HG03354 (cell line): ENCODE measurements around the gene MTCL1.

Experiments
- ATAC-seq: cut with Tn5 transposase; IDR thresholded peaks from one replicate; pipeline ENCODE4 v1.9.1; 2021; ENCODE audit warnings: mild to moderate bottlenecking; ENCODE audit not compliant: unreplicated experiment, poor library complexity, severe bottlenecking

The MTCL1 gene

DNA sequence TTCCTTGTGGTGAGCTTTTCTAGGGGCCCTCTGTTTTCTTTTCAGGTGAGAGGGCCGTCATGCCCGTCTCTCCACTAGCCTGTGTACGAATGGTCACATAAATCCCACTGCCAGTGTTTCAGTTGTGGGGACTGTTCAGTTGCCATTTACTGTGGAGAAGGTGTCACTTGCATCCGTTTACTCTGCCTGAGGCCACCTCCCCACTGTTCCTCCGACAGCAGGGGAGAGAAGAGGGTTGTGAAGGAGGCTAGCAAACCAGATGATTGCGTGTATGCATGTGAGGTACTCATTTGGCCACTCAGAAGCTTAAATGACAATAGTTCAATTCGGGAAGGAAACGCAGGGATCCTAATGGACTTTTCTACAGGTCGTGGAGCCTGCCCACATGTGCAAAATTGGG is 3.3 kb downstream of the MTCL1 start:
- ATAC-seq: no peak

DNA sequence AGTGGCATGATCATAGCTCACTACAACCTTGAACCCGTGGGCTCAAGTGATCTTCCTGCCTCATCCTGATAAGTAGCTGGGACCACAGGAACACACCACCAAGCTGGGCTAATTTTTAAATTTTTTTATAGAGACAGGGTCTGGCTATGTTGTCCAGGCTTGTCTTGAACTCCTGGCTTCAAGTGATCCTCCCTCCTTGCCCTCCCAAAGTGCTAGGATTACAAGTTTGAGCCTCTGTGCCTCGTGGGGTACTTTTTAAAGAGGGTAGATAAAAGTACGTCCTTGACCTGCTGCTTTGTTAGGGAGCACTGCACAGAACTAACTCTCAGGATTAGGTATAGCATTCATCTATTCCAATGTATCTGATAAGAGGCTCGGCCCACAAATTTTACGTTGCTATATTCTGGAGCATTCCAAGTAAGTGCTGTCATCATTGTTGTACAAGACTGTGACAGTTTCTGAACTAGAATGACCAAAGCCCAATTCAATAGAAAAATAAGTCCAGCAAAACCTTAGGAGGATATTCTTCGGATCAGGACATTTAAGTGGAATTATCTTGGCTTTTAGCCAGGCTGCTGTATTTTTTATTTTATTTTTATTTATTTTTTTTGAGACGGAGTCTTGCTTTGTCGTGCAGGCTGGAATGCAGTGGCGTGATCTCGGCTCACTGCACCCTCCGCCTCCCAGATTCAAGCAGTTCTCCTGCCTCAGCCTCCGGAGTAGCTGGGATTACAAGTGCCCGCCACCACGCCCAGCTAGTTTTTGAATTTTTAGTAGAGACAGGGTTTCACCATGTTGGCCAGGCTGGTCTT is 4.1 kb downstream of the MTCL1 start:
- no peak for ATAC-seq

DNA sequence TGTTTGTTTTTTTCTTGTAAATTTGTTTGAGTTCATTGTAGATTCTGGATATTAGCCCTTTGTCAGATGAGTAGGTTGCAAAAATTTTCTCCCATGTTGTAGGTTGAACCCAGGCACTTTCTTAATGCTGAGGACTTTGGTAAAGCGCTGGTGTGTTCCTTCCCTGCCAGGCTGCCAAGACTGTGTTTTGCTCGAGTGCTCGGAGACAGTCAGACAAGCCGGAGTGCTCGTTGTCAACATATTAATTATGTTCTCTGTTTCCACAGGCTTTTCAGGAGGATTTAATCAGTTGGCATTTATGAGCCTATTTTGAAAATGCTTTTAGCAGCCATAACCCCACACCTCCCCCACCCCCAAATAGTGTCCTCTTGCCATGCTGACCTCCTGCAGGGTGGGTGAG is 6.4 kb downstream of the MTCL1 start:
- ATAC-seq: no peak

DNA sequence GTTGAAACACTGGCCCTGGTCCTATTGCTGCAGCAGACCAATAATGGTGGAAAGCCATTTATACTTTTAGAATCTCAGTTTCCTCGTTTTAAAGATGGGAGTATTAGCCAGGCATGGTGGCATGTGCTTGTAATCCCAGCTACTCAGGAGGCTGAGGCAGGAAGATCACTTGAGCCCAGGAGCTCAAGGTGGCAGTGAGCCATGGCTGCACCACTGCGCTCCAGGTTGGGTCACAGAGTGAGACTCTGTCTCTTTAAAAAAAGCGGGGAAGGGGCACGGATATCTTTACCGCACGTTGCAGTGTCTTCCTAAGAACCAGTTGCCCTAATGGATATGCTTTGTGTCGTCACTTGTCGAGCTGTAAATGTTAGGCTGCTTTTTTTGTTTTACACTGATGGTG is 8.3 kb downstream of the MTCL1 start:
- ATAC-seq: no peak

DNA sequence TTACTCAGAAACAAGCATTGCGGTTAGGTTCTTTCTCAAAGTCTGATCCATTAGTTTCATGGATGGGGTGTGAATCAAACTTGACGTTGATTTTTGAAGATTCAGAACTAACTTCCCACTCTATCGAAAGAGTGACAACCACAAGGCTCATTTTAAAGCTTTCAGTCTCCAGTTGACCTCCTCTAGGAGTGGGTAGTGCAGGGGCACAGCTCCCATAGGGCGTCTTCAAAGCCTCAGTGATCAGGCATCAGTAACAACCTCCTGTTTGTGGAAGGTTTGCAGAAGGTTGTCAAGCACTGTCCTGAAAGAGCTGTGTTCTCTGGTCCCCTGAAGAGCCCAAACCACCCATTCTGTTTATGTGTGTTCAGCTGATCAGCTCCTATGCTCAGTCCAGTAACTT is 10.2 kb downstream of the MTCL1 start:
- no peak for ATAC-seq

DNA sequence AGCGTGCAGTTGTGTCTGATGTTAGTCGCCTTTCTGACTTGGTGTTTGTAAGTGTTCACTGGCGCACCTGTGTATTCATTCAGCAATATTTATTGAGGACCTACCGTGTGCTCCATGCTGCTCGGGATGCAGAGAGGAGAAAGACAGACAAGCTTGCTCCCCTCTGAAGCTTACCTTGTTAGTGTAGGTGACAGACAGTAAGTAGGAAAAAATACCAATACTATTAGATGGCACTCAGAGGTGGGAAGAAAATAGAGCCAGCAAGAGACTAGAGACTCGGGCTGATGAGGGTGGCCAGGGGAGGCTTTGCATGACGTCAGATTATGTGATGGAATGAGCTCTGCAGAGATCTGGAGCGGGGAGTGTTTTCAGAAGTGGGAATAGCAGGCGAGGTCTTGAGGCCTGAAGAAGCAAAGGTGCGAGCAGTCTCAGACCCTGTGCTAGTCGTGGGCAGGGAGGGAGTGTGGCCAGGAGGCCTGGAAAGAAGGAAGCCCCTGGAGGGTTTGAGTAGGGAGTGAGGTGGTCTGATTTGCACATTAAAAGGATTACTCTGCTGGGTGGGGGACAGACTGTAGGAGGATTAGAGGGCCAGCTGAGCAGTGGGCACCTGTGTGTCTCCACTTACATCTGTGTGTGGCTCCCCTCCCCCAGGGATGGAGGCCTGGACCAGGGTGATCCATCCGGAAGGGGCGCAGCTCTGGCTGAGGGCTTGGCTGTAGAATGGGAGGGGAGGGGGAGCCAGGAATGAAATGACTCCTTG is 11.8 kb downstream of the MTCL1 start:
- ATAC-seq: no peak

DNA sequence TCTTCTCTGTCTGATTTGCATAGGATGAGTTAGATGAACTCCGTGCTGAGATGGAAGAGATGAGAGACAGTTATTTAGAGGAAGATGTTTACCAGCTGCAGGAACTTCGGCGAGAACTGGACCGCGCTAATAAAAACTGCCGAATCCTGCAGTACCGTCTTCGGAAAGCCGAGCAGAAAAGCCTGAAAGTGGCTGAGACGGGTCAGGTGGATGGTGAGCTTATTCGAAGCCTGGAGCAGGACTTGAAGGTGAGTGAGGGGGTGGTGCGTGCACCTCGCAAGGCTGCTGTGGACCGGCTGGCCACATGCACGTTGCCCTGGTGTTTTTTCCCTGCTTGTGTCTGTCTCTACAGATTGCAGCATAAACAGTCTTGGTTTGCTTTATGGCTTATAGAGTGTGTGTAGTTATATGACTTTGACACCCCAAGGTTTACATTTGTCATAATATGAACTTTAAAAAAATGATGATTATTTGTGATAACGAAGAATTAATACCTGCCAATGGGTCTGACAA is 13.1 kb downstream of the MTCL1 start:
- no peak for ATAC-seq

DNA sequence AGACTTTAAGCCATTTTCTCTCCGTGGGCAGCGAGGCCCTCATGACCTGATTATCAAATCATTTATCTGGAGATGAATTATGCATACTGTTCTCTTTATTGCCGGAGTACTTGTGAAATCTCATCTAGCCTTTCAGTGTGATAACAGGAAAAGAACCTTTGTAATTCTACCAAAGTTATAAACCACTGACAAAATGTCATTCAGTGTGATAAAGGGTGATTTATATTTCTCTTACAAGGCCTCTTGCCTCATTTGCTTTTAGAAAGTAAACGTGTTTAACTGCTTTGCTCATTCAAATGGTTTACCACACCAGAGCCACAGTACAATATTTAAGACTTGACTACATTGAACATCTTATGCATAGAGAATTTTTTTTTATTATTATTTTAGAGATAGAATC is 13.8 kb downstream of the MTCL1 start:
- no peak for ATAC-seq

DNA sequence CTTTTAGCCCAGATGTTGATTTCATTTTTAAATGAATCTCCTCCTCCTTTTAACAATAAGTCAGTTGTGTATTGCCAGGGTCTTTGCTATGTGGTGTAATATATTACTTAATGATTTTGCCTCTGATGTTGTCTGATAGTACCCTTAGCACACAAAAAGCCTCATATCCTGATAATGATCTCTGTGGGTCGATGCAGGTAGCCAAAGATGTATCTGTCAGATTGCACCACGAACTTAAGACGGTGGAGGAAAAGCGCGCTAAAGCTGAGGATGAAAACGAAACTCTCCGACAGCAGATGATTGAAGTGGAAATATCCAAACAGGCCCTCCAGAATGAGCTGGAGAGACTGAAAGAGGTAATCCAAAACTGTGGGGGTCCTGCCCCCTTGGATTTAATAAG is 14.8 kb downstream of the MTCL1 start:
- ATAC-seq: no peak

DNA sequence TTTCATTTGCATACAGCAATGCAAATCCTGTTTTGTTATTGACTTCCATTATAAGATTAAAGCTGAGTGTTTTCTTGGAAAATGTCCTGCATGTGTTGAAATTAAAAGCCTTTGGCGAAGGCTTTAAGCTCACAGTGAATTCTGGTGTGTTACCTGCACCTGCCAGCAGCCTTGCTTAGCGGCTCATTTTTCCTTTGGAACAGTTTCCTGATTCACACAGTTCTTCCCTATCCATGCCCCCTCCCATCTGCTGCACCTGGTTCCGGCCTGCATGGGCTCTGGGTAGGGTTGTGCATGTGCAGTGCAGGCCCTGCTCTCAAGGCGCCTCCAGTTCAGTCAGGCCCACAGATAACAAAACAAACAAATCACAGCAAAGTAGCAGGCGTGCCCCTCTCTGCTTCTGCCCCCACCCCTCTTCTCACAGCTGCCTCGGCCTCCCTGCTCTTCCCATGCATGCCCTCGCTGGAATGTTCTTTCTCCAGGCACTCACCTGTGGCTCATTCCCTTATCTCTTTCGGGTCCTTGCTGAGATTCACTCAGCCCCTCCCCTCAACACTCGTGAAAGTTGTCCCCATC is 15.8 kb downstream of the MTCL1 start:
- no peak for ATAC-seq

DNA sequence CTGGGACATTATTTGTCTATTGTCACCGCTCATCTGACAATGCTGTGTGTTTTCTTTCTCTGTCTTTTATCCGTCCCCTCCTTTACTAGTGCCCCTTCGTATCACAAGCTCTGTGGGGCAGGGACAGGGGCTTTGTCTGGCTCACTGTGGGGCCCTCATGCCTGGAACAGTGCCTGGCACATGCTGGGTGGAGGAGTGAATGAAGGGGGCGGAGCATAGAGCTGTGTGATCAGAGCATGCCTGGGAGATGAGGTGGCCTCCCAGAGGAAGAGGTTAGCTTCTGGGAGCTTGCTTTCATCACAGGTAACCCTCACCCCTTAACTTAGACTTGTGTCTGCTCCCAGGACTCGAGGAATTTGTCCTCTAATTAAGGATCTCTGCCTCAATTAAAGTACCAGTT is 16.4 kb downstream of the MTCL1 start:
- ATAC-seq: no peak

DNA sequence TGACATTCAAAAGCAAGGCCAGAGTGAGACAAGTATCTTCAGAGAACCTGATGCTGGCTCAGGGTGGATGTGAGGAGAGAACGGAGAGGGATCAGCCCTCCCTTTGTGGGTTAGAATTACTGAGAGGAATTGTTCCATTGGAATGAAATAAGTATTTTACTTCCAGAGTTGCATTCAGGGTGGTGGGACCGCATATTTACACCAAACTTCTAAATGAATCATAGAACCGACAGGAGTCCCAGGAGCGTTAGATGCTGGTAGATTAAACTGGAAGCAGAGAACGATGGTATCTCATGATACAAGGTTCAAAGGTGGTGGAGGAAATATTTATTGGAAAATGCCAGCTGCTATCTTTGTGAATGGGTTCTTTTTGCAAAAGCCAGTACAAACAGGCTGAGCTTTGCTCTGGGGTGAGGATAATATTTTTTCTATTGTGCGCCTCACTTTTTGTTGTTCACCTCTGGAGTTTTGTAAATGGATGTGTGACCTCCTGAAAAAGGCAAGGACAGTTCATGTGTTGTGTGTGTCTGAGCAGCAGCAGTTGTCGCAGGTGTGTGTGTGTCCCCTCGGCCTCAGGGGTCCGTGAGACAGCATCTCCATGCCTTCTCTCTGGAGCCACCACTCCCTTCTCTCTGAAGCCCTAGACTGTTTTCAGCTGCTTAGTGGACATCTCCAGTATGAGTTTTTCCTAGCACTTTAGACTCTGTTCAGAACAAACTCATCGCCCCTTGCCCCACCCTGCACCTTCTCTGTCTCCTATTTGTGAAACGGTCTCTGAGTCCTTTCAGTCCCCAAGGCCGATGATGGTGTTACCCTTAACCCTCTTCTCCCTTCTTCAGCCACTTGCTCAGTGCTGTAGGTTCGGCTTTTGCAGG is 17.8 kb downstream of the MTCL1 start:
- ATAC-seq: no peak

DNA sequence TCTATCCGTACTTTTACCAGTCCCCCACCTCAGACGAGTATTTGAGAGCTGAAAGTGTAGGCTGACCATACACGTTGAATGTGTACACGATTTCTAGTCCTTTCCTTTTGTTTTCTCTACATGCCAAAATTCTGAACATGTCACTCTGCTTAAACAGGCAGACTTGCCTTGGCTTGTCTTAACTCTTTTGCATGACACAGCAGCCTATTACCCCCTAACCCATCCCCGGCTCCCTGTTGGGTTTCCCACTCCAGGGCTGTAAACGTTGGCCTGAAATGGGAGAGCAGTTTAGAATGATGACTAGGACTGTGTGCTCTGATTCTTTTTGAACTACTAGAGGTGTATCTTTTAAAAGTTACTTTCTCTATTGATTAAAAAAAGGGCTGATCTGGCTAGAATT is 19.1 kb downstream of the MTCL1 start:
- ATAC-seq: no peak

DNA sequence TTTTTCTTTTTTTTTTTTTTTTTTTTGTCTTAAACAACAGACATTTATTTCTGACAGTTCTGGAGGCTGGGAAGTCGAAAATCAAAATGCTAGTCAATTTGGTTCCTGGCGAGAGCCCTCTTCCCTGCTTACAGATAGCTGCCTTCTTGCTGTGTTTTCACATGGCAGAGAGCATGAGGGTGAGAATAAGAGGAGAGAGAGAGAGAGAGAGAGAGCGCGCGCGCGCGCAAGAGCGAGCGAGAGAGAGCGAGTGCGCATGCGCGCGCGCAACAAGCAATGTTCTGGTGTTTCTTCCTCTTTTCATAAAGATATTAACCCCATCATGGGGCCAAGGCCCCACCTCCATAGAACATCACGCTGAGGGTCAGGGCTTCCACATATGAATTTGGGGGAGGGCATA is 20.9 kb downstream of the MTCL1 start:
- ATAC-seq: no peak

DNA sequence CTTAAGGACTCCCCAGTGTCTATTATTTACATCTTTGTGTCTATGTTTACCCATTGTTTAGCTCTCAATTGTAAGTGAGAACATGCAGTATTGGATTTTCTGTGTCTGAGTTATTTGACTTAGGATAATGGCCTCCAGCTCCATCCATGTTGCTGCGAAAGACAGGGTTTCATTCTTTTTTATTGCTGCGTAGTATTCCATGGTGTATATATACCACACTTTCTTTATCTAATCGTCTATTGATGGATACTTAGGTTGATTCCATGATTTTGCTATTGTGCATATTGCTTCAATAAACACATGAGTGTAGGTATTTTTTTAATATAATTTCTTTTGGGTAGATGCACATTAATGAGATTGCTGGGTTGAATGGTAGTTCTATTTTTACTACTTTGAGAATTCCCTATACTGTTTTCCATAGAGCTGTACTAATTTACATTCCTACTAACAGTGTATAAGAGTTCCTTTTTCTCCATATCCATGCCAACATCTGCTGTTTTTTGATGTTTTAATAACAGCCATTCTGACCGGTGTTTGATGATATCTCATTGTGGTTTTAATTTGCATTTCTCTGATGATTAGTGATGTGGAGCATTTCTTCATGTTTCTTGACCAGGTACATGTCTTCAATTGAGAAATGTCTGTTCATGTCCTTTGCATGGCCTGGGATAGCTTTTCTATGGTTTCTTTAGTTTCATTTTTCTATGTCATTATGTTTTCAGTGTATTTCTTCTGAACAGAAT is 21.8 kb downstream of the MTCL1 start:
- no peak for ATAC-seq

DNA sequence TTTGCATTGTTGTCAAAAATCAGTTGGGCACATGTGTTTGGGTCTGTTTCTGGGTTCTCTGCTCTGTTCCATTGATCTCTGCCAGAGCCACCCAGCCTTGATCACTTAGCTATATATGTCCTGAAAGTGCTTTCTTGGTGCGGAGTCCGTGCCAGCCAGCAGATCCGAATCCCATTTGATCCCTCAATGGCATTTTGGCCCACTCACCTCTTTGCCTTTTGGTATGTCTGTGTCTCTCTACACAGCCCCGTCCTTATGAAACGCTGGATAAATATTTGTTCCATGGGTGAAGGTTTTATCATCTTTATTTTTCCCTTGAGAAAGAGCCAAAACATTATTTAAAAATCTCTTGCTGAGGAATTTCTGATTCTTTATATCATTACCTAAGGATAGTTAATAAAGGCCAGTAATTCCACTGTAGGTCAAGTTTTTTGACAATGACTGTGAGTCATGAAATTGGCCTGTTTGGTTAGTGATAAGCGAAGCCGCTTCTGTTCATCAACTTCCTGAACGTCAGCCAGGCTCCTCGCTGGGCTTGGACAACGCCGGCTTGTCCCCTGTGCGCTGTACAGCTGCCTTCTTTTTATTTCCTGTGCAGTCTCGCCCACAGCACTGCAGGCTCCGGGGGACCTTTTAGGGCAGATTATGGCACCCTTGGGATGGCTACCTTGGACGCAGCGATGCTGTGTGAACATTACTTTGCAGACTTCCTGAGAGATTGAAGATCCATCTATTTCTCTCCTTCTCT is 24.9 kb downstream of the MTCL1 start:
- no peak for ATAC-seq

DNA sequence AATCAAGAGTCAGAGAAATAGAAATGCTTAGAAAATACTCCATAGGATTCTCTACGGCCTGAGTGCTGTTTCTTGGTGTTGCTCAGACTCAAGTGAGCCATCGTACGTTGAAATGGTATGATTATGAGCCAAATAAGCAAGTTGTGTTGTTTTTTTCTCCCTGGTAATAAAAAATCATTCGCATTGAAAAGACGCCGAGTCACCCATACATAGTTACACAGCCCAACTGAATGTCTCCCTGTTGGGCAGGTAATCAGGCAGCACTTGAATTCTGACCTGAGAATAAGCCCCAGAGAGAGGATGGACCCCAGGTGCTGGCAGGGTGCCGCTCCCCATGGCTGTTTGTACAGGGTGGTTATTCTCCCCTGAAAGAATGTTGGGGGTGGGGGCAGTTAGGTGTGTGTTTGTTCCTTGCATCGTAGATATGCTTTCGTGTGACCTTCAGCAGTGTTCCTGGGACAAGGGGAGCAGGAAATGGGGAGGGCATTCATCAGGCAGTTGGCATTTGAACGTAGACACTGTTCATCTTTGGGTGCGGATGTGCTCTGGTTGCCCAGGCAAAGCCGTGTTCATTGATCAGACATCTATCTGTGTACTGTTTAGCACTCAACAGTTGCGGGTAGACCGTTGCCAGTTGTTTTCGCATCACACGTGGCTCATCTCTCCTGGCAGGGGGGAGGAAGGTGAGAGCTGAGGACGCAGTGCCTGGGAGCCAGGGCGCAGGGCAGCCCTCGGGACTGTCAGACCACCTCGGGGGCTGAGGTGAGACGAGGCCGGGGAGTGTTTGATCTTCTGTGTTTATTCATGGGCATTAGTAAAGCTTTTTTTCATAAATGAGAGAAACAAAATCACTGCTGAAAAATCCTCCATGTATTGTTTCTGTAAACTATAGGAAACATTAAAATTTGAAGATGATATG is 27.3 kb downstream of the MTCL1 start:
- ATAC-seq: no peak

DNA sequence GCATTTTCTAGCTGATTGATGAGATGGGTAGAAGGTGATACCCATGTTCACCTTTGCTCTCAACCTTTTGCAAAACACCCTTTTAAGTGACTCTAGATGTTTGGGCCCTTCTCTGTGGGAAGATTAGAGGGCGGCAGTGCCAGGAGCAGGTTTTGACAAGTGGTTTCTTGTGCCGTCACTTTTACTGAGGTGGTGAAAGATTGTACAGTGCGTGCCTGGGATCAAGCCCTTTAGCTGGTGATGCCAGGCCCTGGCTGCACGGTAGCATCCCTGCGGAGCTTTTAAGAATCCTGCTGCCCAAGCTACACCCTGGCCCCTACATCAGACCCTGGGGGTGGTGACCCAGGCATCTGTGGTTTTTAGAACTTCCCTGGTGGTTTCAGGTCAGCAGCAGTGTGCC is 29.1 kb downstream of the MTCL1 start:
- ATAC-seq: no peak
